PC-3 (cell line): ENCODE results near the gene DGKH. TPM values are rescaled to one million over a fixed set of nuclear protein-coding genes. Genes with fewer than 3 reads are reported as not detected.
"Not testable (repeated sequence)": the region's sequence is repeated elsewhere in the genome, so short reads cannot be mapped to it uniquely, and the experiment has no call there.

Experiments used
- ATAC-seq: fragments of 200-7000 bp; cut with Tn5 transposase; 2 replicates; pipeline ENCODE4 v1.9.1; 2020; ENCODE audit warnings: mild to moderate bottlenecking, moderate library complexity
- BruUV-seq: library from RNA; stranded (reverse); fragments of 400-500 nt; replicated peaks from 2 replicates; lab custom pipeline; 2021; lab: Mats Ljungman, UMichigan
- CTCF ChIA-PET: fragments of 300-600 bp; sonication (Branson Sonifier 250); formaldehyde crosslinking; loops from one replicate; lab custom pipeline; 2022; ENCODE audit warnings: antibody characterized with exemption; lab: Charles Lee
- POLR2A ChIA-PET: fragments of 300-600 bp; sonication (Branson Sonifier 250); formaldehyde crosslinking; loops from one replicate; lab custom pipeline; 2022; ENCODE audit warnings: antibody characterized with exemption; ENCODE audit not compliant: unreplicated experiment; lab: Charles Lee
- DNase-seq: peaks from one replicate; pipeline ENCODE4 v3.0.0-alpha.2; 2015
- H2AFZ ChIP-seq: fragments of 300-600 bp; sonication (generic); 2 replicates; pipeline ENCODE4 v1.6.0; 2016; ENCODE audit warnings: antibody characterized with exemption, low read length
- H3F3A ChIP-seq: fragments of 300-600 bp; sonication (generic); one replicate; pipeline ENCODE4 v1.6.0; 2017; ENCODE audit warnings: antibody characterized with exemption, low read length, control low read depth, mild to moderate bottlenecking; ENCODE audit not compliant: unreplicated experiment
- H3K27ac ChIP-seq: fragments of 300-600 bp; sonication (generic); 2 replicates; pipeline ENCODE4 v1.5.1; 2016; ENCODE audit warnings: mild to moderate bottlenecking, low read length
- H3K27me3 ChIP-seq: fragments of 300-600 bp; sonication (generic); 2 replicates; pipeline ENCODE4 v1.6.1; 2016; ENCODE audit warnings: low read length, mixed read lengths
- H3K36me3 ChIP-seq: fragments of 300-600 bp; sonication (generic); 2 replicates; pipeline ENCODE4 v1.6.1; 2016; ENCODE audit warnings: low read depth, mixed run types, low read length, mixed read lengths
- H3K4me1 ChIP-seq: fragments of 300-600 bp; sonication (generic); 2 replicates; pipeline ENCODE4 v1.5.1; 2016; ENCODE audit warnings: low read length; ENCODE audit not compliant: insufficient read depth
- H3K4me2 ChIP-seq: fragments of 300-600 bp; sonication (generic); 2 replicates; pipeline ENCODE4 v1.6.0; 2016; ENCODE audit warnings: low read length
- H3K4me3 ChIP-seq: fragments of 300-600 bp; sonication (generic); 2 replicates; pipeline ENCODE4 v1.5.1; 2016; ENCODE audit warnings: mild to moderate bottlenecking, low read length, mixed read lengths
- H3K79me2 ChIP-seq: fragments of 300-600 bp; sonication (generic); 2 replicates; pipeline ENCODE4 v1.6.1; 2017; ENCODE audit warnings: low read length, mixed read lengths
- H3K9ac ChIP-seq: fragments of 300-600 bp; sonication (generic); 2 replicates; pipeline ENCODE4 v1.6.0; 2016; ENCODE audit warnings: mild to moderate bottlenecking, low read length
- H3K9me2 ChIP-seq: fragments of 300-600 bp; sonication (generic); replicated peaks from 2 replicates; pipeline ENCODE4 v1.6.1; 2016; ENCODE audit warnings: mixed run types, low read length, mixed read lengths
- H3K9me3 ChIP-seq: fragments of 300-600 bp; sonication (generic); 2 replicates; pipeline ENCODE4 v1.6.1; 2016; ENCODE audit warnings: low read length, mixed read lengths
- H4K20me1 ChIP-seq: fragments of 300-600 bp; sonication (generic); 2 replicates; pipeline ENCODE4 v1.6.1; 2016; ENCODE audit warnings: low read length, mixed read lengths
- EZH2 ChIP-seq: fragments of 300-600 bp; sonication (generic); IDR thresholded peaks from one replicate; pipeline ENCODE4 v1.6.1; 2017; ENCODE audit warnings: antibody characterized with exemption, mild to moderate bottlenecking, low read length; ENCODE audit not compliant: unreplicated experiment
- EZH2phosphoT487 ChIP-seq: fragments of 300-600 bp; sonication (generic); IDR thresholded peaks from 2 replicates; pipeline ENCODE4 v1.6.1; 2018; ENCODE audit warnings: mild to moderate bottlenecking, antibody characterized with exemption, low read length, borderline replicate concordance
- intact Hi-C: fragments of 100-400 bp; cut with micrococcal nuclease; formaldehyde crosslinking; loops from 2 replicates; pipeline ENCODE4 v1.9.0; 2023
- total RNA-seq: library from RNA; depleted of rRNA; stranded (reverse); fragments of >200 nt; gene quantifications from 2 replicates; pipeline ENCODE4 v1.2.3, GENCODE V29; 2014
- TF ChIP-seq, protein P1 (sequence below): fragments of 300-600 bp; sonication (generic); conservative IDR thresholded peaks from 2 replicates; pipeline ENCODE4 v1.5.1; 2017; ENCODE audit warnings: antibody characterized with exemption, low read depth, mild to moderate bottlenecking, low read length

Gene DGKH
- total RNA-seq, 1 experiment from 2014 or later: 5.9 TPM

DNA sequence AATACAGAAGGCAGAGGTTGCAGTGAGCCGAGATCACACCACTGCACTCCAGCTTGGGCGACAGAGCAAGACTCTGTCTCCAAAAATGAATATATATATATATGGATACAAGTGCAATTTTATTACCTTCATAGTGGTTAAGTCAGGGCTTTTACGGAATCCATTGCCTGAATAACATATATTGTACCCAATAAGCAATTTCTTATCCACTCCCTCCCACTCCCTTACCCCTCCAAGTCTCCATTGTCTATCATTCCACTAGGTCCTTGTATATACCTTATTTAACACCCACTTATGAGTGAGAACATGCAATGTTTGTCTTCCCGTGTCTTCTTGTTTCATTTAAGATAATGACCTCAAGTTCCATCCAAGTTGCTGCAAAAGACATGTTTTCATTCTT is 175.2 kb downstream of the DGKH start:
- no peak overlapping the region for H3K4me3 ChIP-seq
- no peaks in the 10 kb centered on the region for H3K9me2 ChIP-seq
- ATAC-seq: no peak
- H3F3A ChIP-seq: no peaks in the 10 kb centered on the region
- H3K36me3 ChIP-seq: peaks cover 6% of the 10 kb centered on the region; the same call in 1 of the 2 replicates
- H3K4me1 ChIP-seq: no peaks in the 10 kb centered on the region
- POLR2A ChIA-PET: no interaction called here
- H3K9me3 ChIP-seq: no peaks in the 10 kb centered on the region
- no peaks in the 10 kb centered on the region for H3K79me2 ChIP-seq
- CTCF ChIA-PET: no interaction called here
- intact Hi-C loops: no loop called here
- DNase-seq: no peak
- H3K9ac ChIP-seq: no peak overlapping the region
- no peaks in the 10 kb centered on the region for H4K20me1 ChIP-seq
- no peak overlapping the region for H3K4me2 ChIP-seq
- H3K27me3 ChIP-seq: no peaks in the 10 kb centered on the region
- TF ChIP-seq, protein P1, sequence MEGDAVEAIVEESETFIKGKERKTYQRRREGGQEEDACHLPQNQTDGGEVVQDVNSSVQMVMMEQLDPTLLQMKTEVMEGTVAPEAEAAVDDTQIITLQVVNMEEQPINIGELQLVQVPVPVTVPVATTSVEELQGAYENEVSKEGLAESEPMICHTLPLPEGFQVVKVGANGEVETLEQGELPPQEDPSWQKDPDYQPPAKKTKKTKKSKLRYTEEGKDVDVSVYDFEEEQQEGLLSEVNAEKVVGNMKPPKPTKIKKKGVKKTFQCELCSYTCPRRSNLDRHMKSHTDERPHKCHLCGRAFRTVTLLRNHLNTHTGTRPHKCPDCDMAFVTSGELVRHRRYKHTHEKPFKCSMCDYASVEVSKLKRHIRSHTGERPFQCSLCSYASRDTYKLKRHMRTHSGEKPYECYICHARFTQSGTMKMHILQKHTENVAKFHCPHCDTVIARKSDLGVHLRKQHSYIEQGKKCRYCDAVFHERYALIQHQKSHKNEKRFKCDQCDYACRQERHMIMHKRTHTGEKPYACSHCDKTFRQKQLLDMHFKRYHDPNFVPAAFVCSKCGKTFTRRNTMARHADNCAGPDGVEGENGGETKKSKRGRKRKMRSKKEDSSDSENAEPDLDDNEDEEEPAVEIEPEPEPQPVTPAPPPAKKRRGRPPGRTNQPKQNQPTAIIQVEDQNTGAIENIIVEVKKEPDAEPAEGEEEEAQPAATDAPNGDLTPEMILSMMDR: no peak
- TF ChIP-seq EZH2phosphoT487 (no peak), EZH2 (no peak)
- H2AFZ ChIP-seq: no peak overlapping the region
- H3K27ac ChIP-seq: no peak overlapping the region
- BruUV-seq: no TSS peak

DNA sequence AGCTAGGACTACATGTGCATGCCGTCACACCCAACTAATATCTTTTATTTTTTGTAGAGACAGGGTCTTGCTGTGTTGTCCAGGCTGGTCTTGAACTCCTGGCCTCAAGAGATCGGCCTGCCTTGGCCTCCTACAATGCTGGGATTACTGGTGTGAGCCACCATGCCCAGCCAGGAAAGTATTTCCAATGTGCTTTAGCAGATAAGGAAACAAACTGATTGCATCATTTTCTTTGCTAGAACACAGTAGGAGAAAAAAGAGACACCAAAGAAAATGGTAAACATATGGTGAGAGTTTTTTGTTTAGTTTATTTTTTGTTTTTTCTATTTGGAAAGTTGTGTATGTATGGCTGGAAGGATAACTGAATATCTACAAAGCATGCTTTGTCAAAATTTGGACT is 176.6 kb downstream of the DGKH start:
- TF ChIP-seq, protein P1: no peak
- TF ChIP-seq EZH2phosphoT487 (no peak), EZH2 (no peak)
- Histone ChIP-seq H3K4me1 (no peaks in the 10 kb centered on the region; the same call in 1 of the 2 replicates), H3K27me3 (no peaks in the 10 kb centered on the region), H2AFZ (no peak overlapping the region), H3K4me2 (no peak overlapping the region), H4K20me1 (no peaks in the 10 kb centered on the region), H3K36me3 (peaks cover 6% of the 10 kb centered on the region; the same call in 1 of the 2 replicates), H3K9me3 (no peaks in the 10 kb centered on the region), H3K79me2 (no peaks in the 10 kb centered on the region), H3K4me3 (no peak overlapping the region), H3K9ac (no peak overlapping the region), H3F3A (no peaks in the 10 kb centered on the region), H3K27ac (no peak overlapping the region), H3K9me2 (no peaks in the 10 kb centered on the region)
- BruUV-seq: no TSS peak
- POLR2A ChIA-PET: no interaction called here
- ATAC-seq (no peak), DNase-seq (no peak)
- CTCF ChIA-PET: no interaction called here
- intact Hi-C loops: no loop called here

DNA sequence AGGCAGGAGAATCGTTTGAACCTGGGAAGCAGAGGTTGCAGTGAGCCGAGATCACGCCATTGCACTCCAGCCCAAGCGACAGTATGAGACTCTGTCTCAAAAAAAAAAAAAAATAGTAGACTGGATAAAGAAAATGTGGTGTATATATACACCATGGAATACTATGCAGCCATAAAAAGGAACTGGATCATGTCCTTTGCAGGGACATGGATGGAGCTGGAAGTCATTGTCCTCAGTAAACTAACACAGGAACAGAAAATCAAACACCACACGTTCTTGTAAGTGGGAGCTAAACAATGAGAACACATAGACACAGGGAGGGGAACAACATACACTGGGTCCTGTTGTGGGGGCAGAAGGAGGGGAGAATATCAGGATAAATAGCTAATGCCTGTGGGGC is 178.3 kb downstream of the DGKH start:
- ATAC-seq, intact Hi-C loops, H3K9me2 ChIP-seq, H4K20me1 ChIP-seq, H2AFZ ChIP-seq, H3K4me3 ChIP-seq, H3K9me3 ChIP-seq, H3K79me2 ChIP-seq, BruUV-seq, H3K4me2 ChIP-seq, H3K9ac ChIP-seq, DNase-seq, H3K4me1 ChIP-seq, CTCF ChIA-PET, H3K27ac ChIP-seq, H3F3A ChIP-seq, H3K27me3 ChIP-seq, H3K36me3 ChIP-seq: not testable (repeated sequence)
- POLR2A ChIA-PET: interaction anchor here (0.6 kb wide), 1 partner anchor 439 kb away, joined by 4 read pairs; no protein-coding TSS in a partner anchor
